Fibroblast of peridontal ligament (primary cell): ENCODE measurements around the gene KCNK3.

Experiments used
- DNase-seq: peaks from one replicate; pipeline ENCODE4 v3.0.0-alpha.2; 2010; ENCODE audit errors: extremely low read depth

Gene KCNK3

GRCh38 chr2:26711457-26712161, 19.1 kb downstream of the KCNK3 start:
- DNase-seq: no peak

DNA sequence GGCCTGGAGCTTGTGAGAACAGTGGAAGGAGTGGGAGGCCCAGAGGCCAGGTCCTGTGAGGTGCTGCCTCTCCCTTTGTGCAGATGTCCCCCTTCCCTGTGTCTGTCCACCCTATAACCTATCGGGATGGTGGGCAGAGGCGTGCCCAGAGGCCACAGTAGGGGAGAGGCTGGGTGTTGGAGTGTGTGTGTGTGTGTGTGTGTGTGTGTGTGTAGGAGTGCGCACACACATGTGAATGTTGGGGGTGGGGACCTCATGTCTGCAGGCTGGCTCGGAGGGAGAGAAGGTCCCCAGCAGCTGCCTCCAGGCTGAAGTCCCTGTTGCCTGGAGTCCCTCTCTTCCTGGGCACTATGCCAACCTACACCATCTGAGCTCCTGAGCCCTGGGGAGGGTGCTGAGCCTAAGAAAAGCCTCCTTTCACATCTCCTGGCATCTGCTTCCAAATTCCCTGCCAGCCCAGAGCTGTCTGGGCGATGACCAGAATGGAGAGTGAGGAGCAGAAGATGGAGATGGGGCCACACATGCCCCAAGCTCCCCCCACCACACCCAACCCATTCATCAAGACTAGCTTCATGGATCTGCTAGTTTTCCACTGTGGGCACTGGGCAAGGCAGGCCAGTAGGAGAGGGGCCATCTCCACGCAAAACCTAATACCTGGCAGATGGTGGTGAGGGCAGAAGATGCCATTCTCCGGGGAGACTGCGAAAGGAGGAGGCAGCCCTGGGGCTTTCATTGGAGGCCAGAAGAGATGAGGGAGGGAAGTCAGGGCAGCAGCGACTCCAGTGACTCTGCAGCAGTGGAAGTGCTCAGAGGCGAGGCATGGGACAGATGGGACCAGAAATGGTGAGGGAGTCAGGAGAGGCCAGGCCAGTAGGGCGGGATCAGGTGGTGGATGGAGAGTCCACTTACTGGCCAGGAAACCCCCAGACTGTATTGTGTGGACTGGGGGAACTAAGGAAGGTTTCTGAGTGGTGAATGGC, 20.3 kb downstream of the KCNK3 start:
- no peak for DNase-seq

GRCh38 chr2:26715528-26716270, 23.2 kb downstream of the KCNK3 start:
- no peak for DNase-seq

- no peak for DNase-seq
These were observed 23.8 kb downstream of the KCNK3 start for GRCh38 chr2:26716340-26716739.

DNA sequence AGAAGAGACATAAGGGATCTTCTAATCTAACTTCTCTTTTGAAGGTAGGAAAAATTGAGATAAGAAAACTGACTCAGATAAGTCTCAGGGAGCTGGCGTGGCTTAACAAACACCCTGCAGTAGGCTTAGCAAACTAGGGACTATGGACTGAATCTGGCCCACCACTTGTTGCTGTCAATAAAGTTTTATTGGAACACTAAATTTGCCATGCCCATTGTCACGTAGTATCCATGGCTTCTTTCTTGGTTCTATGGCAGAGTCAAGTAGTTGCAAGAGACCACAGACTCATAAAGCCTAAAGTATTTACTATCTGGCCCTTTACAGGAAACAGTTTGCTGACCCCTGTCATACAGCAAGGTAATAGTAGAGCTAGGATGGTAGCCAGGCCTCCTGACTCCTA, 24.2 kb downstream of the KCNK3 start:
- DNase-seq: no peak

GRCh38 chr2:26717362-26717761, 24.8 kb downstream of the KCNK3 start:
- no peak for DNase-seq

DNA sequence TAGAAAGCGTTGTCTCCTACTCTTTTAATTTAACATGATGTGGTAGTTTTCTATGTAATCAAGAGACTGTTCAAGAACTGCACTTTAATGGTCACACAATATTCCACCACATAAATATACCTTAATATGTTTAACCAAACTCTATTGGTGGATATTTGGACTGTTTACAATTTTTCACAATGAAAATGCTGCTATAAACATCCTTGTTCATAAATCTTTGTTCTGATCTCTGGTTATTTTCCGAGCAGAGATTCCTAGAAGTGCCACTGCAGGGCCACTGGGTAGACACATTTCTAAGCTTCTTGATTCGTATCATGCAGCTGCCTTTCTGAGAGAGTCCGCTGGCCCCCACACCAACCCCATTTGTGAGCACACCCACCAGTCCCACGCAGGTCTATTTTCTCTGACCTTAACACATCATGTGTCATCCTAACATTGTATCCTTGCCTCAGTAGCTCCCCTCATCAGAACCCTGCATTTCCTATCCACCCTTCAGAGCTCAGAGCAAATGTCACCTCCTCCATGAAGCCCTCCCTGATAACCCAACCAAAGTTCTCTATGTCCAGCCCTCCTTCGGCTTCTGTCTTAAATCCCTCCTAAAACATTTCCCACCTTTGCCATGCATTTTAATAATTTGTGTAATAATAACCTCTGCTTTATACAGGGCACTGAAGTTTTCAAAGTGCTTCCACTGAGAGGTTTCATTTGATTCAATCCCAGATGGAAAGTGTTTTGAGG, 26.6 kb downstream of the KCNK3 start:
- DNase-seq: no peak

- peak; percentile 82 for DNase-seq
These were observed 28.0 kb downstream of the KCNK3 start for GRCh38 chr2:26720322-26721114.

- DNase-seq: no peak
These were observed 28.9 kb downstream of the KCNK3 start for GRCh38 chr2:26721115-26722032.

DNA sequence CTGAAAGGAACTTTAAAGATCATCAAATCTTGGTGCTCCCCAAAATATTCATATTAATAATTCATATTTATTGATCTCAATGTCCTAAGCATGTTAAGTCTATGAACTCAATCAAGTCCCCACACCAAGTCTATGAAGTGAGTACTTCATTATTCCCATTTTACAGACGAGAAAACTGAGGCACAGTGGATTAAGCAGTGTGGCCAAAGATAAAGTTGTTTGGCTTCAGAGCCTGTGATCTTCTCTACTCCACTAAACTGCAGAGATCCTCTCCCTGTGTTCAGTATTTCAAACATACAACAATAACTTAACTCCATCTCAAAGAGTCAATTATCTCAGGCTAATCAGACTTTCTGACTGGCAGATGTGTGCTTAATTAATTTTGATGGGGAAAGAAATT, 29.8 kb downstream of the KCNK3 start:
- no peak for DNase-seq

DNA sequence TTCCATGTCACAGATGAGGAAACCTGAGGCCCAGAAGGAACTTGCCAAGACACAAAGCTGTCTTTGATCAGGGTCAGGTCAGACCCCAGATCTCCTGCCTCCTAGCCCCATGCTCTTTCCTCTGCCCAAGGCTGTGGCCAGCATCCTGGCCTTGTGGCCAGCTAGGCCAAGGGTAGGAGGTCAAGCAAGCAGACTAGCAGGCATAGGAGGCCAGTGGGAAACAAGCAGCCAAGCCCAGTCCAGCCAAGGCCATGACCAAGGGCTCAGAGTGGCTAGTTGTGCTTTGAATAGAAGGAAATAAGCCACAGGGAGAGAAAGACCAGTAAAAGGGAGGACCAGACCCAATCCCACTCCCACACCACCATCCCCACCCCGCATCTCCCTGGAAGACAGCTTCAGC, 30.4 kb downstream of the KCNK3 start:
- DNase-seq: no peak

DNA sequence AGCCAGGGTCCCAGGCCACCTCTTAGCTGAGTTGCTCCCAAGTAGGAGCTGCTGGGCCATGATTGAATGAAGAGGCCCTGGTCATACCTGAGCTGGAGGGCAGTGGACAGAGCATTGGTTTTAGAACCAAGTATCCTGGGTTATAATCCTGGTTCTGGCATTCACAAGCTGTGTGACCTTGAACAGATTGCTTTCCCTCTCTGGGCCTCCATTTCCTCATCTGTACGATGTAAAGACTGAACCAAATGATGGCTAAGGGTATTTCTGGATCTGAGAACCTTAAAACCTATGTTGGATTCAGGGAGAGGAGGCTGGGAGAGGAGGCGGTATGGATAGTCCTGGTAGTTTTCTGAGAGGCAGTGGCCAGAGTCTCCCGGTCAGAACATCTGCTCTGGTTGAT, 31.0 kb downstream of the KCNK3 start:
- no peak for DNase-seq

GRCh38 chr2:26723991-26724750, 31.6 kb downstream of the KCNK3 start:
- peak; percentile 59 for DNase-seq

DNA sequence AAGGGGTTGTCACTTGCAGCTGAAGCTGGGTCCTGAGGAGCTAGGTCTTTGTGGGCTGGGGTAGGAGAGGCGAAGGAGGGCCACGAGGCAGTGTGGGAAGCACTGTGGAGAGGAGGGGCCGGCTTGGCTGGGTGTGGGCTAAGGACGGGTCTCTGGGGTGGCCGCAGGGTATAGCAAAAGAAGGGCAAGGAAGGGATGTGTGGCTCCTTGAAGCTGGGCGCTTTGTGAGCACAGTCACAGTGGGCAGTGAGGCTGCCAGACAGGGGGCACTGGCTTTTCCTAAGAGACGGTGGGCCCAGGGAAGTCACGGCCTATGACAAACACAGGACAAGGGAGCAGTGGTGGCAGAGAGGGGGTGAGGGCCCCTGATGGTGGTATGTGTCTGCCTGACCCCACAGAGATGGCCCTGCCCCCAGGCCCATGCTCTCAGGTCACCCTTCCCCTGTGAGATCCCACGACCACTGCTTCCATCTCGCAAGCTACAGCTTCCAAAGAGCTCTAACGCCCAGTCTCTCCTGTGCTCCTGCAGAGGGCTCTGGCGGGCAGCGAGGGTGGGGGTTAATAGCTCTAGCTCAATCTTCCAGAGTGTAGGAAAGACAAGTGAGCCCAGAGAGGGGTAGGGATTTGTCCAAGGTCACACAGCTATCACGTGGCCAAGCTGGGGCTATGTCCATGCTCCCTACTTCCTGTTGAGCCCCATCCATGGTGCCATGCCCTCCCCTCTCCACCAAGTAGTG, 32.4 kb downstream of the KCNK3 start:
- no peak for DNase-seq

GRCh38 chr2:26725521-26725820, 32.9 kb downstream of the KCNK3 start:
- DNase-seq: no peak

DNA sequence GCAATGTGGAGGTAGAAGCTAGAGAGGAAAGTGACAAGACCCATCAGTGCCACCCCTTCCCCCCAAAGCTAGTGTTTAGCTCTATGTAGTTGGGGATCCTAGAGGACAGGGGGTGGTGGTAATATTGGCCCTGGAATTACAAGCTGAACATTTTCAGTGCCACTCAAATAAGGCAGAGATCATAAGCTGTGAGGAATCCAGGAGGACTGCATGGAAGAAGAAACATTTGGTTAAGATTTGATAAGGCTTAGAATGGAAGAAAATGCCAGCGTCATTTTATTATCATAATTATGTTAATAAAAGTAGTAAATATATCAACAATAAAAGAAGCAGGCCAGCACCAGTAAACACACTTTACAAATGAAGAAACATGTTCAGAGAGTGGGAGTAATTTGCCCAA, 33.7 kb downstream of the KCNK3 start:
- DNase-seq: no peak

DNA sequence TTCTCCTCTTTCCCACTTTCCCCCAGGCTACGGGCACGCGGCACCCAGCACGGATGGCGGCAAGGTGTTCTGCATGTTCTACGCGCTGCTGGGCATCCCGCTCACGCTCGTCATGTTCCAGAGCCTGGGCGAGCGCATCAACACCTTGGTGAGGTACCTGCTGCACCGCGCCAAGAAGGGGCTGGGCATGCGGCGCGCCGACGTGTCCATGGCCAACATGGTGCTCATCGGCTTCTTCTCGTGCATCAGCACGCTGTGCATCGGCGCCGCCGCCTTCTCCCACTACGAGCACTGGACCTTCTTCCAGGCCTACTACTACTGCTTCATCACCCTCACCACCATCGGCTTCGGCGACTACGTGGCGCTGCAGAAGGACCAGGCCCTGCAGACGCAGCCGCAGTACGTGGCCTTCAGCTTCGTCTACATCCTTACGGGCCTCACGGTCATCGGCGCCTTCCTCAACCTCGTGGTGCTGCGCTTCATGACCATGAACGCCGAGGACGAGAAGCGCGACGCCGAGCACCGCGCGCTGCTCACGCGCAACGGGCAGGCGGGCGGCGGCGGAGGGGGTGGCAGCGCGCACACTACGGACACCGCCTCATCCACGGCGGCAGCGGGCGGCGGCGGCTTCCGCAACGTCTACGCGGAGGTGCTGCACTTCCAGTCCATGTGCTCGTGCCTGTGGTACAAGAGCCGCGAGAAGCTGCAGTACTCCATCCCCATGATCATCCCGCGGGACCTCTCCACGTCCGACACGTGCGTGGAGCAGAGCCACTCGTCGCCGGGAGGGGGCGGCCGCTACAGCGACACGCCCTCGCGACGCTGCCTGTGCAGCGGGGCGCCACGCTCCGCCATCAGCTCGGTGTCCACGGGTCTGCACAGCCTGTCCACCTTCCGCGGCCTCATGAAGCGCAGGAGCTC, 35.4 kb downstream of the KCNK3 start:
- no peak for DNase-seq
